ENCODE measurements around the gene LRPPRC. TPM values are rescaled to one million over a fixed set of nuclear protein-coding genes. Genes with fewer than 3 reads are reported as not detected.

The LRPPRC gene
- total and polyA plus RNA-seq, 10 of the 15 experiments (the other 5 are each of a cell fraction or from before 2014, with no cell fraction given): 34.1 to 152 (median 97.0) TPM

- Histone ChIP-seq H3K27ac (ENCODE audit: control insufficient read depth, insufficient read depth) (no peak overlapping the region), H3K4me2 (ENCODE audit: control insufficient read depth, insufficient read depth) (no peak overlapping the region), H4K20me1 (ENCODE audit: control insufficient read depth, insufficient read depth) (no peaks in the 10 kb centered on the region), H3K27me3 (replicated peaks in 1 of 2; ENCODE audit: control insufficient read depth in 2 of 2, insufficient read depth in 2 of 2, low read length in 1 of 2) (peaks cover 3 to 4% of the 10 kb centered on the region in 2 experiments; a peak in 2 of 4 replicates), H3K36me3 (ENCODE audit: control insufficient read depth in 2 of 2, insufficient read depth in 2 of 2, low read length in 1 of 2) (no peaks in the 10 kb centered on the region), H3K4me1 (ENCODE audit: control insufficient read depth, insufficient read depth, low read length) (no peaks in the 10 kb centered on the region), H2AFZ (ENCODE audit: control insufficient read depth, low read depth, low read length) (no peak overlapping the region), H3K9me3 (replicated peaks; ENCODE audit: control insufficient read depth, insufficient read depth, low read length) (no peaks in the 10 kb centered on the region), H3K4me3 (no peak overlapping the region), H3K79me2 (ENCODE audit: control insufficient read depth, insufficient read depth, low read length) (no peaks in the 10 kb centered on the region), H3K9ac (ENCODE audit: control insufficient read depth, insufficient read depth, low read length) (no peak overlapping the region)
- no peak for ATAC-seq
- no peak for TF ChIP-seq RFX5 (IDR thresholded peaks at IDR 0.05; ENCODE audit: low read depth, low read length)
- intact Hi-C loops (cut with micrococcal nuclease; ENCODE audit: unreplicated experiment): no loop called here
- FAIRE-seq: no peak
- ChIA-PET RAD21 (ENCODE audit: unreplicated experiment) (no interaction called here), POLR2A (no interaction called here), CTCF (no interaction called here), SMC1A (ENCODE audit: uncharacterized antibody, unreplicated experiment) (no interaction called here)
- in situ Hi-C loops (cut with MboI): no loop called here
- no peak for DNase-seq (ENCODE audit: low read depth, low spot score)
- 59% methylated on average over 9 of the region's 9 CpGs for WGBS (ENCODE audit: insufficient coverage, insufficient replicate concordance, low lambda C conversion rate, missing lambda C conversion rate)
- no TSS peak for BruUV-seq (replicated peaks)
These were observed 152.9 kb downstream of the LRPPRC start for GRCh38 chr2:43842866-43843226.

GRCh38 chr2:43841949-43842865 lies 153.6 kb downstream of the LRPPRC start:
- ChIA-PET RAD21 (ENCODE audit: unreplicated experiment) (no interaction called here), CTCF (no interaction called here), SMC1A (ENCODE audit: uncharacterized antibody, unreplicated experiment) (no interaction called here), POLR2A (interaction anchor here (0.7 kb wide), 1 partner anchor 15 kb away, joined by 4 read pairs; no protein-coding TSS in a partner anchor)
- H3K79me2 ChIP-seq (ENCODE audit: control insufficient read depth, insufficient read depth, low read length): no peaks in the 10 kb centered on the region
- ATAC-seq: no peak
- no peak overlapping the region for H2AFZ ChIP-seq (ENCODE audit: control insufficient read depth, low read depth, low read length)
- no peaks in the 10 kb centered on the region for H3K4me1 ChIP-seq (ENCODE audit: control insufficient read depth, insufficient read depth, low read length)
- WGBS (ENCODE audit: insufficient coverage, insufficient replicate concordance, low lambda C conversion rate, missing lambda C conversion rate): 31% methylated on average over 14 of the region's 14 CpGs
- in situ Hi-C loops (cut with MboI): no loop called here
- no TSS peak for BruUV-seq (replicated peaks)
- intact Hi-C loops (cut with micrococcal nuclease; ENCODE audit: unreplicated experiment): no loop called here
- DNase-seq (ENCODE audit: low read depth, low spot score): no peak
- no peak overlapping the region for H3K9ac ChIP-seq (ENCODE audit: control insufficient read depth, insufficient read depth, low read length)
- no peak overlapping the region for H3K27ac ChIP-seq (ENCODE audit: control insufficient read depth, insufficient read depth)
- no peaks in the 10 kb centered on the region for H4K20me1 ChIP-seq (ENCODE audit: control insufficient read depth, insufficient read depth)
- H3K4me2 ChIP-seq (ENCODE audit: control insufficient read depth, insufficient read depth): no peak overlapping the region
- H3K4me3 ChIP-seq: no peak overlapping the region
- H3K27me3 ChIP-seq (replicated peaks in 1 of 2; ENCODE audit: control insufficient read depth in 2 of 2, insufficient read depth in 2 of 2, low read length in 1 of 2): peaks cover 3 to 4% of the 10 kb centered on the region in 2 experiments; a peak in 2 of 4 replicates
- H3K36me3 ChIP-seq (ENCODE audit: control insufficient read depth in 2 of 2, insufficient read depth in 2 of 2, low read length in 1 of 2): no peaks in the 10 kb centered on the region
- no peak for FAIRE-seq
- H3K9me3 ChIP-seq (replicated peaks; ENCODE audit: control insufficient read depth, insufficient read depth, low read length): no peaks in the 10 kb centered on the region
- TF ChIP-seq IRF3 (IDR thresholded peaks at IDR 0.05) (no peak), SUPT20H (IDR thresholded peaks at IDR 0.05; ENCODE audit: borderline replicate concordance, control insufficient read depth, low read depth, low read length) (no peak), SMAD1 (IDR thresholded peaks at IDR 0.05; ENCODE audit: low read depth, partially characterized antibody) (no peak), WRNIP1 (IDR thresholded peaks at IDR 0.05; ENCODE audit: borderline replicate concordance, low read depth, low read length) (no peak), SPI1 (IDR thresholded peaks at IDR 0.05; ENCODE audit: borderline replicate concordance, insufficient read depth, low read depth, low read length) (no peak), ZNF24 (IDR thresholded peaks at IDR 0.05) (no peak), ETV6 (conservative IDR thresholded peaks at IDR 0.05 in 1 of 2, IDR thresholded peaks at IDR 0.05 in 1 of 2; ENCODE audit: borderline replicate concordance in 1 of 2, low read depth in 1 of 2) (no peak), ZBTB11 (CRISPR knock-in tag; IDR thresholded peaks at IDR 0.05) (no peak), RELA (IDR thresholded peaks at IDR 0.05; ENCODE audit: borderline replicate concordance, partially characterized antibody) (no peak), MYB (IDR thresholded peaks at IDR 0.05; ENCODE audit: borderline replicate concordance, low read depth, low read length) (no peak)
